Astrocyte of the cerebellum (primary cell): ENCODE measurements around the gene SLC6A11.

Experiments used
- DNase-seq: peaks from one replicate; pipeline ENCODE4 v3.0.0-alpha.2; 2011; ENCODE audit warnings: low read depth
- H3K4me3 ChIP-seq: 2 replicates; pipeline ENCODE4 v1.5.1; 2011; ENCODE audit warnings: mild to moderate bottlenecking, low read depth, low read length, moderate library complexity
- in situ Hi-C: cut with HindIII; loops from 2 replicates; pipeline ENCODE4 v1.10.0; 2017; ENCODE audit warnings: low sequenced_read_pairs
- TF ChIP-seq, protein P1 (sequence below): IDR thresholded peaks from 2 replicates; pipeline ENCODE4 v1.5.1; 2012; ENCODE audit warnings: low read length, low read depth, moderate library complexity, mild to moderate bottlenecking; ENCODE audit errors: missing control alignments

SLC6A11 gene

DNA sequence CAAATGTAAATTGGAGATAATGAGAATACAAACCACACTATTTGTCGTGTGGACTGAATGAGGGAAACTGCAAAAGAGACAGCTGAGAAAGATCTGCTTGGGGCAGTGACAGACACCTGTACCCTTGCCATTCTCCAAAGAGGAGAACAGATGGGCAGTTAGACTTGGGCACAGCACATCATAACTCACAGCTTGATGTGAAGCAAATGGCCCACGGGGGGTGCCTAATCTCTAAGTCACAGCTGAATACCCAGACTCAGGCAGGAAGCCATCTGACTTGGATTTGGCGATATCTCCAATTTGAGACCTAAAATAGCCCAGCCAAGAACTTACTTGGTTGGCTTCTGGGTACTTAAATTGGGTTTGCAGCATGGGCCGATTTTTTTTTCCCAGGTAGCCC lies 10.0 kb upstream of the SLC6A11 start:
- no peak overlapping the region for H3K4me3 ChIP-seq
- TF ChIP-seq, protein P1, sequence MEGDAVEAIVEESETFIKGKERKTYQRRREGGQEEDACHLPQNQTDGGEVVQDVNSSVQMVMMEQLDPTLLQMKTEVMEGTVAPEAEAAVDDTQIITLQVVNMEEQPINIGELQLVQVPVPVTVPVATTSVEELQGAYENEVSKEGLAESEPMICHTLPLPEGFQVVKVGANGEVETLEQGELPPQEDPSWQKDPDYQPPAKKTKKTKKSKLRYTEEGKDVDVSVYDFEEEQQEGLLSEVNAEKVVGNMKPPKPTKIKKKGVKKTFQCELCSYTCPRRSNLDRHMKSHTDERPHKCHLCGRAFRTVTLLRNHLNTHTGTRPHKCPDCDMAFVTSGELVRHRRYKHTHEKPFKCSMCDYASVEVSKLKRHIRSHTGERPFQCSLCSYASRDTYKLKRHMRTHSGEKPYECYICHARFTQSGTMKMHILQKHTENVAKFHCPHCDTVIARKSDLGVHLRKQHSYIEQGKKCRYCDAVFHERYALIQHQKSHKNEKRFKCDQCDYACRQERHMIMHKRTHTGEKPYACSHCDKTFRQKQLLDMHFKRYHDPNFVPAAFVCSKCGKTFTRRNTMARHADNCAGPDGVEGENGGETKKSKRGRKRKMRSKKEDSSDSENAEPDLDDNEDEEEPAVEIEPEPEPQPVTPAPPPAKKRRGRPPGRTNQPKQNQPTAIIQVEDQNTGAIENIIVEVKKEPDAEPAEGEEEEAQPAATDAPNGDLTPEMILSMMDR: no peak
- in situ Hi-C loops: loop anchor here (5.0 kb wide), 1 partner anchor 39 kb away; no protein-coding TSS in a partner anchor
- DNase-seq: no peak

- no peak overlapping the region for H3K4me3 ChIP-seq
- no peak for DNase-seq
- TF ChIP-seq, protein P1: no peak
- in situ Hi-C loops: loop anchor here (5.0 kb wide), 1 partner anchor 41 kb away; no protein-coding TSS in a partner anchor
Observed at GRCh38 chr3:10808130-10808735, 7.8 kb upstream of the SLC6A11 start.

DNA sequence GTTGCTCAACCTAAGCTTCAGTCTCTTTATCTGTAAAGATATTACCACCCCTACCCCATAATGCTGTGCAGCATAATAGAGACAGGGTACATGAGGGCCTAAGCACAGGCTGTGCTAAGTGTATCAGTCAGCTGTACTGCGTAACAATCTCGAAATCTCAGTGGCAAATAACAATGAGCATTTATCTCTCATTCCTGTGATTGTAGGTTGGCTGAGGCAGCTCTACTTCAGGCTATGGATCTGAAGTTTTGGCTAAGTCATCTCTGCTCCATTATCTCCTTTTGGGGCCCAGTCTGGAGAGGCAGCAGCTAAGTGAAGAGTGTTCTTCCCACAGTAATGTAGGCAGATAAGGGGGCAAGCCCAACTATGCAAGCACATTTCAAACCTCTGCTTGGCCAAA lies 7.1 kb upstream of the SLC6A11 start:
- in situ Hi-C loops: loop anchor here (5.0 kb wide), 1 partner anchor 42 kb away; no protein-coding TSS in a partner anchor
- H3K4me3 ChIP-seq: no peak overlapping the region

DNA sequence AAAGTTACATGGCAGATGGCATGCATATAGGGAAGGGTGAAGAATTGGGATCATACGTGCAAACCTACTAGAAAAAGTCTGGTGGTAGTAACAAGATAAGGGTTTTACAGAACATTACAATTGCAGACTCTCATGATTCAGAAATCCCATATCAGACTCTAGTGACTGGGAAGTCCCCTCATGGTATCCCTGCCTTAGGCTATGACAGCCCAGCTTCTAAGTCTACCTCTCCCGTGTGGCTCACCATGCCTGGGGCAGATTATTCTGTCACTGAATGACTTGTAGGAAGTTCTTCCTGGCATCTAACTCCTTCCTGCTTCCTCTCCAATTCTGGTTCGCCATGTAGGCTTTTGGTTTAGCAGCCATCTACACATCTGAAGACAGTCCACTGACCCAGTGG lies 5.7 kb upstream of the SLC6A11 start:
- no peak for DNase-seq
- in situ Hi-C loops: no loop called here
- no peak overlapping the region for H3K4me3 ChIP-seq
- TF ChIP-seq, protein P1: no peak

More for the DNA sequence above, 7.1 kb upstream of the SLC6A11 start:
- TF ChIP-seq, protein P1: no peak
- DNase-seq: no peak

DNA sequence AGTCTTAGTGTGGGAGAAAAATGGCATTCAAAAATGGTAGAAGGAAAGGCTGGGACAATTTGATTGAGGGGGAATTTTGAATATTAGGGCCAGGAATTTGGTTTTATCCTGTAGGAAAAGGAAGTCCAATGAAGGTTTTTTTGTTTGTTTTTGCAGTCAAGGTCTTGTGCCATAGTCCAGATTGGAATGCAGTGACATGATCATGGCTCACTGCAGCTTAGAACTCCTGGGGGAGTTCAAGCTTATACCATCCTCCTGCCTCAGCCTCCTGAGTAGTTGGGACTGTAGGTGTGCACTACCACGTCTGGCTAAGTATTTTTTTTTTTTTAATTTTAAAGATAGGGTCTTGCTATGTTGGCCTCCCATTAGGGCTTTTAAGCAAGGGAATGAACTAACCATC lies 2.6 kb upstream of the SLC6A11 start:
- in situ Hi-C loops: no loop called here
- H3K4me3 ChIP-seq: no peak overlapping the region
- TF ChIP-seq, protein P1: no peak
- no peak for DNase-seq

- TF ChIP-seq, protein P1: no peak
- in situ Hi-C loops: no loop called here
- H3K4me3 ChIP-seq: no peak overlapping the region
Observed at GRCh38 chr3:10814623-10815022, 1.4 kb upstream of the SLC6A11 start.

More at GRCh38 chr3:10814623-10815022, 1.4 kb upstream of the SLC6A11 start:
- DNase-seq: no peak
